CD4-positive, alpha-beta T cell (primary cell): ENCODE results near the gene CAPN10. TPM values are rescaled to one million over a fixed set of nuclear protein-coding genes. Genes with fewer than 3 reads are reported as not detected.
A peak's percentile ranks its signal among the peaks of the same experiment; 100 is the strongest.

Source experiments
- ATAC-seq: fragments of 200-7000 bp; cut with Tn5 transposase; one replicate; pipeline ENCODE4 v1.10.0; 2022; ENCODE audit warnings: mild to moderate bottlenecking; ENCODE audit not compliant: poor library complexity
- CTCF ChIA-PET: fragments of 350-600 bp; sonication (Branson Sonifier 250); formaldehyde crosslinking; loops from one replicate; lab custom pipeline; 2021; ENCODE audit warnings: antibody characterized with exemption, inconsistent platforms; lab: Charles Lee
- POLR2A ChIA-PET: fragments of 350-600 bp; sonication (Branson Sonifier 250); formaldehyde crosslinking; loops from one replicate; lab custom pipeline; 2021; ENCODE audit warnings: antibody characterized with exemption, inconsistent platforms; lab: Charles Lee
- DNase-seq, 14 experiments: peaks; one replicate each; pipeline ENCODE4 v3.0.0-alpha.2; 2013 to 2020; ENCODE audit warnings: mixed read lengths in 2 of 14
- H3K27ac ChIP-seq, 2 donors: one replicate each; pipeline versions ENCODE4 v1.5.1 to v1.7.0; 2013; ENCODE audit warnings: low read length in 2 of 2, low read depth in 1 of 2, mild to moderate bottlenecking in 1 of 2
- H3K27me3 ChIP-seq, 2 experiments: 1 replicate in 1 of 2; 2 replicates in 1 of 2; pipeline versions ENCODE4 v1.6.1 to v1.7.0; 2013; ENCODE audit warnings: low read length in 2 of 2, control low read depth in 1 of 2, mild to moderate bottlenecking in 1 of 2, moderate library complexity in 1 of 2; ENCODE audit not compliant: insufficient read depth in 2 of 2, control insufficient read depth in 1 of 2
- H3K36me3 ChIP-seq: one replicate; pipeline ENCODE4 v1.6.1; 2013; ENCODE audit warnings: low read length, control low read depth; ENCODE audit not compliant: insufficient read depth
- H3K4me1 ChIP-seq: one replicate; pipeline ENCODE4 v1.6.1; 2013; ENCODE audit warnings: low read length, control low read depth; ENCODE audit not compliant: insufficient read depth
- H3K4me3 ChIP-seq: one replicate; pipeline ENCODE4 v1.5.1; 2013; ENCODE audit warnings: mild to moderate bottlenecking, low read length, moderate library complexity
- H3K9me3 ChIP-seq, 2 experiments: 1 replicate in 1 of 2; 2 replicates in 1 of 2; pipeline versions ENCODE4 v1.6.1 to v1.7.0; 2013; ENCODE audit warnings: low read length in 2 of 2, mild to moderate bottlenecking in 2 of 2, control low read depth in 1 of 2, moderate library complexity in 1 of 2; ENCODE audit not compliant: control insufficient read depth in 1 of 2, insufficient read depth in 1 of 2
- H3K27ac Mint-ChIP-seq: one replicate; pipeline ENCODE4 v1.8.0; 2020; ENCODE audit warnings: mixed read lengths
- H3K27me3 Mint-ChIP-seq: one replicate; pipeline ENCODE4 v1.8.0; 2021; ENCODE audit warnings: mixed read lengths
- H3K36me3 Mint-ChIP-seq: one replicate; pipeline ENCODE4 v1.8.0; 2021; ENCODE audit warnings: low read depth, mixed read lengths
- H3K4me1 Mint-ChIP-seq: one replicate; pipeline ENCODE4 v1.8.0; 2021; ENCODE audit warnings: low read depth, mixed read lengths
- H3K4me3 Mint-ChIP-seq: one replicate; pipeline ENCODE4 v1.8.0; 2020; ENCODE audit warnings: mild to moderate bottlenecking, mixed read lengths
- H3K9me3 Mint-ChIP-seq: one replicate; pipeline ENCODE4 v1.8.0; 2020; ENCODE audit warnings: mixed read lengths
- intact Hi-C, 2 experiments: fragments of 100-400 bp; cut with DNase I in 1 of 2; cut with micrococcal nuclease in 1 of 2; formaldehyde crosslinking; loops; one replicate each; pipeline versions ENCODE4 v1.15.1 to v1.9.0; 2023 to 2025; cut with DNase I, micrococcal nuclease
- total RNA-seq, 174 experiments: library from RNA in 2 of 174; stranded (reverse) in 2 of 174; gene quantifications; one replicate each; pipeline ENCODE4 v1.2.3 and lab custom pipeline; 2021 to 2026
- TF ChIP-seq, protein P1 (sequence below): fragments of 200-600 bp; IDR thresholded peaks from one replicate; pipeline ENCODE4 v1.8.0; 2022; ENCODE audit warnings: antibody characterized with exemption, mild to moderate bottlenecking

CAPN10 gene
- total RNA-seq, 2 experiments from 2014 or later, result 40.6 to 42.1 TPM

DNA sequence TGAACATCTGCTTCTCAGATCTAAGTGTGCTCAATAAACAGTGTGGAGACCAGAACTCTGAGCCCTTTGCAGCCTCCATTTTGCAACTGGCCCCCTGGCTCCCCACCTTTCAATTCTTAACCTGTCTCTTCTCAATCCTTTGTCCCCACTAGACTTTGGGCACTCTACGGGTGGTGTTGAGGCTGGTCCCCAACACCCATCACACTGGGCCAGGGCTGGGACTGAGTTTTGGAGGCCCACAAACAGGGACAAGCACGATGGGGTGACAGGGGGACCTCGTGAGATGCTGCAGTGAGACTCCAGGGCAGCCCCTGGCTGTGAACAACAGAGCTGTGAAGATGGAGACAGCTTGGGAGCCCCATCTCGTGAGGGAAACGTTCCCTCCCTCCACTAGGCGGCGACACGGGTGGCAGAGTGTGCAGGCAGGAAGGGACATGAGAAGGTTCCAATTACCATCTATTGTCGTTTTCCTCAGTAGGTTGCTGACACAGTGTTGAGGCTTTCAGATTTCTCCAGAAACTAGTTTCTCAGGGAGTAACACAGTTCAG, 29.9 kb upstream of the CAPN10 start:
- POLR2A ChIA-PET, result interaction anchor here (1.7 to 2.8 kb wide), 3 partner anchors 9 to 30 kb away, joined by 6 to 15 read pairs (median 7); partner anchors contain the start of gene CAPN10
- CTCF ChIA-PET, result interaction anchor here (0.6 to 2.7 kb wide), 7 partner anchors 11 to 43 kb away, joined by 3 to 24 read pairs (median 5); partner anchors contain the start of genes CAPN10 and RNPEPL1
- peaks cover 53% of the 10 kb centered on the region for H3K4me1 ChIP-seq

DNA sequence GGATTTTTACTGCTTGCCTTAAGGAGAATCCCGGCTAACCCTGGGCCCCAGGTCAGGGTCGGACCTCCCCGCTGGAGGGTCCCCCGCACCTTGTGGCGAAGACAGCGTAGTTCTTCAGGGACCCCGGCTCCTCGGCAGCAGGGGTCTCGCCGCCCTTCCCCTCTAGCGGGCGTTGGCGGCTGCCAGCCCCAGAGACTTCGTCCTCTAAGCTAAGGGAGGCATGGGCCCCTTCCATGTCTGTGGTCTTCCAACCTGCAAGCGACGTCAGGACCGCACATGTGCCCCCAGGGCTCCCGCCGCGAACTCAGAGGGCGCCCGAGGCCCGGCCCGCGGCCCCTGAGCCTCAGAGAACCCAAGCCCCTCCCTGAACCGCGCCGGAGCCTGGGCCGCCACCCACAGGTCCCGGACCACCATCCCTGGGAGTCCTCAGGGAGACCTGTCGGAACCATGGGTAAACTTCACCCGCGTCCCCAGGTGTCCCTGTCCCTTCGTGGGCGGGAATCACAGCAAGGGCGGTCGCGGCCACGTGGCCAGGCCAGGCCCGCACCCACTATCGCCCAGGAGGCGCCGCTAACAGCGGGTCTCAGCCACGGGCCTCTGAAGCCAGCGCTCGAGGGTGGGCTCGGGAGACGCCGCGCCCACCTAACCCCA, 29.3 kb upstream of the CAPN10 start:
- H3K27me3 ChIP-seq, result no peaks in the 10 kb centered on the region
- ChIA-PET CTCF (interaction anchor here (0.7 to 2.7 kb wide), 6 partner anchors 10 to 43 kb away, joined by 4 to 24 read pairs (median 8); partner anchors contain the start of genes CAPN10 and RNPEPL1), POLR2A (interaction anchor here (2.0 to 2.8 kb wide), 2 partner anchors 9 to 12 kb away, joined by 7 to 15 read pairs; no protein-coding TSS in a partner anchor)
- H3K4me3 ChIP-seq, result peak overlapping the region; percentile 5
- Mint-ChIP-seq H3K36me3 (peaks cover 45% of the 10 kb centered on the region), H3K9me3 (no peaks in the 10 kb centered on the region), H3K27ac (peak overlapping the region; percentile 70), H3K4me3 (peak overlapping the region; percentile 63), H3K27me3 (no peaks in the 10 kb centered on the region), H3K4me1 (peaks cover 52% of the 10 kb centered on the region)
- H3K36me3 ChIP-seq, result peaks cover 32% of the 10 kb centered on the region
- no peaks in the 10 kb centered on the region for H3K9me3 ChIP-seq
- H3K27ac ChIP-seq, result no peak overlapping the region
- TF ChIP-seq, protein P1, sequence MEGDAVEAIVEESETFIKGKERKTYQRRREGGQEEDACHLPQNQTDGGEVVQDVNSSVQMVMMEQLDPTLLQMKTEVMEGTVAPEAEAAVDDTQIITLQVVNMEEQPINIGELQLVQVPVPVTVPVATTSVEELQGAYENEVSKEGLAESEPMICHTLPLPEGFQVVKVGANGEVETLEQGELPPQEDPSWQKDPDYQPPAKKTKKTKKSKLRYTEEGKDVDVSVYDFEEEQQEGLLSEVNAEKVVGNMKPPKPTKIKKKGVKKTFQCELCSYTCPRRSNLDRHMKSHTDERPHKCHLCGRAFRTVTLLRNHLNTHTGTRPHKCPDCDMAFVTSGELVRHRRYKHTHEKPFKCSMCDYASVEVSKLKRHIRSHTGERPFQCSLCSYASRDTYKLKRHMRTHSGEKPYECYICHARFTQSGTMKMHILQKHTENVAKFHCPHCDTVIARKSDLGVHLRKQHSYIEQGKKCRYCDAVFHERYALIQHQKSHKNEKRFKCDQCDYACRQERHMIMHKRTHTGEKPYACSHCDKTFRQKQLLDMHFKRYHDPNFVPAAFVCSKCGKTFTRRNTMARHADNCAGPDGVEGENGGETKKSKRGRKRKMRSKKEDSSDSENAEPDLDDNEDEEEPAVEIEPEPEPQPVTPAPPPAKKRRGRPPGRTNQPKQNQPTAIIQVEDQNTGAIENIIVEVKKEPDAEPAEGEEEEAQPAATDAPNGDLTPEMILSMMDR, result no peak
- intact Hi-C loops, result loop anchor here in 1 of 2 experiments (5.0 to 10.0 kb wide), 3 partner anchors 45 to 658 kb away; no protein-coding TSS in a partner anchor
- DNase-seq (peak in 2 of 14 experiments; percentile 32 to 45), ATAC-seq (no peak)
- peaks cover 59% of the 10 kb centered on the region for H3K4me1 ChIP-seq

More for the DNA sequence above, 29.9 kb upstream of the CAPN10 start:
- peak overlapping the region; percentile 63 for H3K4me3 Mint-ChIP-seq
- H3K27me3 Mint-ChIP-seq, result no peaks in the 10 kb centered on the region
- H3K27ac Mint-ChIP-seq, result peak overlapping the region; percentile 70
- H3K9me3 Mint-ChIP-seq, result no peaks in the 10 kb centered on the region
- H3K27ac ChIP-seq, result no peak overlapping the region
- H3K4me1 Mint-ChIP-seq, result peaks cover 50% of the 10 kb centered on the region
- no peak for ATAC-seq
- intact Hi-C loops, result loop anchor here in 1 of 2 experiments (5.0 to 10.0 kb wide), 3 partner anchors 44 to 658 kb away; no protein-coding TSS in a partner anchor
- H3K4me3 ChIP-seq, result no peak overlapping the region
- H3K27me3 ChIP-seq, result no peaks in the 10 kb centered on the region
- H3K36me3 Mint-ChIP-seq, result peaks cover 48% of the 10 kb centered on the region
- peaks cover 37% of the 10 kb centered on the region for H3K36me3 ChIP-seq
- no peaks in the 10 kb centered on the region for H3K9me3 ChIP-seq
- TF ChIP-seq, protein P1, result peak; percentile 46
- DNase-seq, result peak; percentile 62 to 85 (median 71)

DNA sequence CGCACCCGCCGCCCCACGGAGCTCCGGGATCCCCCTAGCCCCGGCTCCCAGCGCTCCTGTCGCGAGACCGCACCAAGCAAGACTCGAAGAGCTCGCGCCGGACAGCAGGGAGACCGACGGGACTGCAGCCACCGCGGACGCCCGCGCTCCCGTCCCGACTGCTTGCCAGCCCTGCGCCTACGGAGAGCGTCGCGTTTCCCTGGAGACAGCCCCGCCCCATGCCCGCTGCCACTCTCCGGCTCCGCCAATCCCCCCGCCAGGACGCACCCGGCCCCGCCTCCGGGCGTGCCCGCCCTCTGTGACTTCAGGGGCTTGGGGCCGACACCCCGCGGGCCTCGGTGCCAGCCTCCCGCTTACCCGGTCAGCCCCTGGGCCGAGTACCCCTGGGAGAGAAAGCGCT, 28.7 kb upstream of the CAPN10 start, which contains the start of gene ANKMY1:
ANKMY1 (minus strand) TSS at position 181 of the 400 bp plus-strand sequence. CDS start 653 bp downstream, outside the sequence.
- H3K4me3 ChIP-seq, result peak within 1 kb of the TSS; percentile 12
- H3K4me3 Mint-ChIP-seq, result peak within 1 kb of the TSS; percentile 87
- ChIA-PET POLR2A (interaction anchor here (2.0 to 2.8 kb wide), 2 partner anchors 8 to 11 kb away, joined by 7 to 15 read pairs; no protein-coding TSS in a partner anchor), CTCF (interaction anchor here (1.8 to 2.7 kb wide), 3 partner anchors 9 to 44 kb away, joined by 5 to 24 read pairs (median 13); partner anchors contain the start of gene RNPEPL1)
- ATAC-seq, result no peak
- H3K36me3 ChIP-seq, result peaks cover 32% of the 10 kb centered on the region
- peak within 1 kb of the TSS; percentile 98 for H3K27ac Mint-ChIP-seq
- intact Hi-C loops, result loop anchor here in 1 of 2 experiments (5.0 to 10.0 kb wide), 3 partner anchors 46 to 657 kb away; no protein-coding TSS in a partner anchor
- no peak within 1 kb of the TSS for H3K27ac ChIP-seq
- peaks cover 58% of the 10 kb centered on the region for H3K4me1 Mint-ChIP-seq
- H3K27me3 ChIP-seq, result no peaks in the 10 kb centered on the region
- no peaks in the 10 kb centered on the region for H3K9me3 ChIP-seq
- TF ChIP-seq, protein P1, result no peak
- DNase-seq, result peak; percentile 36 to 80 (median 60)
- no peaks in the 10 kb centered on the region for H3K27me3 Mint-ChIP-seq
- H3K4me1 ChIP-seq, result peaks cover 64% of the 10 kb centered on the region
- H3K9me3 Mint-ChIP-seq, result no peaks in the 10 kb centered on the region
- H3K36me3 Mint-ChIP-seq, result peaks cover 46% of the 10 kb centered on the region
